PFSK-1 (cell line): ENCODE measurements around the gene UBAC2.

Experiments
- POLR2AphosphoS5 ChIP-seq: IDR thresholded peaks from 2 replicates; pipeline ENCODE4 v1.6.1; 2012; ENCODE audit warnings: low read depth, mild to moderate bottlenecking, control low read depth, low read length, moderate library complexity
- SIN3A ChIP-seq: IDR thresholded peaks from 2 replicates; pipeline ENCODE4 v1.6.1; 2012; ENCODE audit warnings: mild to moderate bottlenecking, low read length, moderate library complexity, borderline replicate concordance; ENCODE audit not compliant: insufficient read depth
- TAF1 ChIP-seq: IDR thresholded peaks from 2 replicates; pipeline ENCODE4 v1.6.1; 2012; ENCODE audit warnings: low read length, control low read depth, borderline replicate concordance; ENCODE audit not compliant: insufficient read depth
- TF ChIP-seq, protein P1 (sequence below), 2 experiments: IDR thresholded peaks; 2 replicates each; pipeline versions ENCODE4 v1.6.1 to v1.8.0; 2011 to 2012; ENCODE audit warnings: low read depth in 2 of 2, low read length in 2 of 2, control low read depth in 1 of 2, inconsistent platforms in 1 of 2, mild to moderate bottlenecking in 1 of 2, moderate library complexity in 1 of 2; ENCODE audit not compliant: insufficient read depth in 1 of 2

DNA sequence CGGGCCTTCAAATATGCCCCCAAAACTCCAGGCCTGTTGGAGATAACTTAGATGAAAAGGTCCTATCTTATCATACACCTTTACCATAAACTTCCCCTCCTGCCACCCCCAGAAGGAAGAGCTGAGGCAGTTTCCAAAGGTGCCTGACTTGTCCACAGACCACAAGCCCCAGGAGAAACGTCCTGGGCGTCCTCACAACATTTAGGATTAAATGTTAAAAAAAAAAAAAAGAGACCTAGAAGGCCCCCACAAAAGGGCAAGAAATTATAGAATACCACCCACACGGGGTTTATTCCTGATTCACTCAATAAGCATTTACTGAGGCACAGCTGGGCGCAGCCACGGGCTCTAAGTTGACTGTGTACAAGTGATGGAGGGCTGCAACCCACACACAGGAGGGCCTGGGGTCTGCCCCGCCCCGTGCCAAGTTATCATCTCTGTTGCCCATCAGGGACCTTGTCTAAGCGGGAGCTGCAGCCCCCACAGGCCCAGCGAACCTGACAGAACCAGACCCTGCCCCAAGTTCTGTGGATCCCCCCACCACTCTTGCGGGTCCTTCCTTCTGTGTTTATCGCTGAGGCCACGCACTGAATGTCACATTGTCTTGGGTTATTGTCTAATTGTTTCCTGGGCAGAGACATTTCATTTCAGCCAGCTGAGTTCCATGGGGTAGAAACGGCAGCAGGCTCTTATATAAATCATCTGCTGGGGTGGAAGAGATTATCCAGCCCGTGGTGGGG lies 217.6 kb downstream of the UBAC2 start:
- TF ChIP-seq POLR2AphosphoS5 (no peak), TAF1 (no peak), SIN3A (no peak)
- TF ChIP-seq, protein P1, sequence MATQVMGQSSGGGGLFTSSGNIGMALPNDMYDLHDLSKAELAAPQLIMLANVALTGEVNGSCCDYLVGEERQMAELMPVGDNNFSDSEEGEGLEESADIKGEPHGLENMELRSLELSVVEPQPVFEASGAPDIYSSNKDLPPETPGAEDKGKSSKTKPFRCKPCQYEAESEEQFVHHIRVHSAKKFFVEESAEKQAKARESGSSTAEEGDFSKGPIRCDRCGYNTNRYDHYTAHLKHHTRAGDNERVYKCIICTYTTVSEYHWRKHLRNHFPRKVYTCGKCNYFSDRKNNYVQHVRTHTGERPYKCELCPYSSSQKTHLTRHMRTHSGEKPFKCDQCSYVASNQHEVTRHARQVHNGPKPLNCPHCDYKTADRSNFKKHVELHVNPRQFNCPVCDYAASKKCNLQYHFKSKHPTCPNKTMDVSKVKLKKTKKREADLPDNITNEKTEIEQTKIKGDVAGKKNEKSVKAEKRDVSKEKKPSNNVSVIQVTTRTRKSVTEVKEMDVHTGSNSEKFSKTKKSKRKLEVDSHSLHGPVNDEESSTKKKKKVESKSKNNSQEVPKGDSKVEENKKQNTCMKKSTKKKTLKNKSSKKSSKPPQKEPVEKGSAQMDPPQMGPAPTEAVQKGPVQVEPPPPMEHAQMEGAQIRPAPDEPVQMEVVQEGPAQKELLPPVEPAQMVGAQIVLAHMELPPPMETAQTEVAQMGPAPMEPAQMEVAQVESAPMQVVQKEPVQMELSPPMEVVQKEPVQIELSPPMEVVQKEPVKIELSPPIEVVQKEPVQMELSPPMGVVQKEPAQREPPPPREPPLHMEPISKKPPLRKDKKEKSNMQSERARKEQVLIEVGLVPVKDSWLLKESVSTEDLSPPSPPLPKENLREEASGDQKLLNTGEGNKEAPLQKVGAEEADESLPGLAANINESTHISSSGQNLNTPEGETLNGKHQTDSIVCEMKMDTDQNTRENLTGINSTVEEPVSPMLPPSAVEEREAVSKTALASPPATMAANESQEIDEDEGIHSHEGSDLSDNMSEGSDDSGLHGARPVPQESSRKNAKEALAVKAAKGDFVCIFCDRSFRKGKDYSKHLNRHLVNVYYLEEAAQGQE (IDR thresholded peaks at IDR 0.05; ENCODE audit: insufficient read depth in 1 of 2, low read depth in 2 of 2, low read length in 2 of 2) = no peak
